Osteoblast (primary cell): ENCODE data around the gene COG5. TPM values are rescaled to one million over a fixed set of nuclear protein-coding genes. Genes with fewer than 3 reads are reported as not detected.
"Not testable (repeated sequence)": the region's sequence is repeated elsewhere in the genome, so short reads cannot be mapped to it uniquely, and the experiment has no call there.

Source experiments
- DNase-seq: peaks from one replicate; pipeline ENCODE4 v3.0.0; 2011; ENCODE audit warnings: low spot score, mixed read lengths; ENCODE audit not compliant: insufficient read length; ENCODE audit errors: missing footprints
- H2AFZ ChIP-seq: 2 replicates; pipeline ENCODE4 v1.6.0; 2011; ENCODE audit warnings: mild to moderate bottlenecking, low read length
- H3K27ac ChIP-seq: 2 replicates; pipeline ENCODE4 v1.5.1; 2011; ENCODE audit warnings: mild to moderate bottlenecking, low read depth, low read length, moderate library complexity
- H3K27me3 ChIP-seq: 2 replicates; pipeline ENCODE4 v1.6.0; 2012; ENCODE audit warnings: mild to moderate bottlenecking, control low read depth, inconsistent platforms, low read length, moderate library complexity; ENCODE audit not compliant: insufficient read depth
- H3K36me3 ChIP-seq: 2 replicates; pipeline ENCODE4 v1.5.1; 2011; ENCODE audit warnings: mild to moderate bottlenecking, low read length, control low read depth, moderate library complexity; ENCODE audit not compliant: insufficient read depth
- H3K4me1 ChIP-seq: 2 replicates; pipeline ENCODE4 v1.5.1; 2011; ENCODE audit warnings: mild to moderate bottlenecking, low read length, control low read depth, moderate library complexity; ENCODE audit not compliant: insufficient read depth
- H3K4me2 ChIP-seq: 2 replicates; pipeline ENCODE4 v1.6.0; 2011; ENCODE audit warnings: mild to moderate bottlenecking, low read length; ENCODE audit not compliant: insufficient read depth
- H3K4me3 ChIP-seq: fragments of 200-600 bp; sonication (generic); 3 replicates; pipeline ENCODE4 v1.5.1; 2012; ENCODE audit warnings: mild to moderate bottlenecking, low read length, inconsistent platforms; ENCODE audit not compliant: insufficient read depth
- H3K79me2 ChIP-seq: 2 replicates; pipeline ENCODE4 v1.6.0; 2012; ENCODE audit warnings: mild to moderate bottlenecking, low read length, control low read depth, inconsistent platforms; ENCODE audit not compliant: insufficient read depth
- H3K9me3 ChIP-seq: 2 replicates; pipeline ENCODE4 v1.5.1; 2011; ENCODE audit warnings: low read depth, low read length, control low read depth
- H4K20me1 ChIP-seq: 2 replicates; pipeline ENCODE4 v1.6.0; 2012; ENCODE audit warnings: mild to moderate bottlenecking, low read length, control low read depth; ENCODE audit not compliant: insufficient read depth
- CTCF ChIP-seq: IDR thresholded peaks from 2 replicates; pipeline ENCODE4 v1.5.1; 2011; ENCODE audit warnings: mild to moderate bottlenecking, low read depth, low read length, moderate library complexity; ENCODE audit errors: extremely low read depth
- total RNA-seq: library from RNA; depleted of rRNA; stranded (reverse); fragments of >200 nt; gene quantifications from 2 replicates; pipeline ENCODE4 v1.2.3, GENCODE V29; 2012

Gene COG5
- total RNA-seq, 1 donor = 29.7 TPM

- no peaks in the 10 kb centered on the region for H4K20me1 ChIP-seq
- H3K4me3 ChIP-seq = no peak overlapping the region
- no peak overlapping the region for H2AFZ ChIP-seq
- H3K9me3 ChIP-seq = no peaks in the 10 kb centered on the region
- no peaks in the 10 kb centered on the region for H3K36me3 ChIP-seq
- no peaks in the 10 kb centered on the region for H3K27me3 ChIP-seq
- no peak overlapping the region for H3K27ac ChIP-seq
- peaks cover under 1% of the 10 kb centered on the region for H3K4me1 ChIP-seq
- no peak for DNase-seq
- no peak for TF ChIP-seq CTCF
- H3K4me2 ChIP-seq = no peak overlapping the region
- H3K79me2 ChIP-seq = no peaks in the 10 kb centered on the region
Observed at GRCh38 chr7:107161415-107161814, 402.3 kb downstream of the COG5 start.

- Histone ChIP-seq H3K36me3 (no peaks in the 10 kb centered on the region), H3K27me3 (no peaks in the 10 kb centered on the region), H3K27ac (no peak overlapping the region), H3K4me2 (no peak overlapping the region), H3K9me3 (no peaks in the 10 kb centered on the region), H3K4me1 (no peaks in the 10 kb centered on the region), H4K20me1 (no peaks in the 10 kb centered on the region), H2AFZ (no peak overlapping the region), H3K4me3 (no peak overlapping the region), H3K79me2 (no peaks in the 10 kb centered on the region)
- no peak for TF ChIP-seq CTCF
- DNase-seq = no peak
Observed at GRCh38 chr7:107160389-107160788, 403.3 kb downstream of the COG5 start.

- no peaks in the 10 kb centered on the region for H3K4me1 ChIP-seq
- no peaks in the 10 kb centered on the region for H3K27me3 ChIP-seq
- no peaks in the 10 kb centered on the region for H3K9me3 ChIP-seq
- H3K27ac ChIP-seq = no peak overlapping the region
- no peaks in the 10 kb centered on the region for H4K20me1 ChIP-seq
- H3K4me2 ChIP-seq = no peak overlapping the region
- H3K36me3 ChIP-seq = no peaks in the 10 kb centered on the region
- no peak for DNase-seq
- no peak overlapping the region for H2AFZ ChIP-seq
- no peak overlapping the region for H3K4me3 ChIP-seq
- no peak for TF ChIP-seq CTCF
- H3K79me2 ChIP-seq = no peaks in the 10 kb centered on the region
Observed at GRCh38 chr7:107158028-107158427, 405.7 kb downstream of the COG5 start.

- H3K4me1 ChIP-seq = no peaks in the 10 kb centered on the region
- no peaks in the 10 kb centered on the region for H4K20me1 ChIP-seq
- no peaks in the 10 kb centered on the region for H3K36me3 ChIP-seq
- H3K27ac ChIP-seq = no peak overlapping the region
- no peak for TF ChIP-seq CTCF
- H3K79me2 ChIP-seq = no peaks in the 10 kb centered on the region
- peak; percentile 26 for DNase-seq
- no peaks in the 10 kb centered on the region for H3K27me3 ChIP-seq
- H3K4me3 ChIP-seq = no peak overlapping the region
- H3K9me3 ChIP-seq = no peaks in the 10 kb centered on the region
- no peak overlapping the region for H2AFZ ChIP-seq
- H3K4me2 ChIP-seq = no peak overlapping the region
Observed at GRCh38 chr7:107157091-107157490, 406.6 kb downstream of the COG5 start.

- H3K79me2 ChIP-seq, H3K4me1 ChIP-seq, H3K27ac ChIP-seq, H4K20me1 ChIP-seq, H3K9me3 ChIP-seq, DNase-seq, H2AFZ ChIP-seq, H3K27me3 ChIP-seq, H3K4me2 ChIP-seq, H3K36me3 ChIP-seq, H3K4me3 ChIP-seq: not testable (repeated sequence)
Observed at GRCh38 chr7:107155726-107156125, 408.0 kb downstream of the COG5 start.
